Measurements from ENCODE around the gene JMJD6.
"Not testable (repeated sequence)": the region's sequence is repeated elsewhere in the genome, so short reads cannot be mapped to it uniquely, and the experiment has no call there.

JMJD6 gene

GRCh38 chr17:76715496-76715830 is 10.9 kb downstream of the JMJD6 start:
- no peak for DNase-seq

GRCh38 chr17:76714822-76715495 is 11.4 kb downstream of the JMJD6 start:
- DNase-seq: peak; percentile 85

GRCh38 chr17:76714336-76714735 is 12.1 kb downstream of the JMJD6 start:
- DNase-seq: no peak

- DNase-seq: no peak
Measured at GRCh38 chr17:76713765-76714164, 12.6 kb downstream of the JMJD6 start.

- DNase-seq: not testable (repeated sequence)
Measured at GRCh38 chr17:76712321-76712720, 14.1 kb downstream of the JMJD6 start.

- peak; percentile 65 for DNase-seq
Measured at GRCh38 chr17:76710863-76711611, 15.4 kb downstream of the JMJD6 start, which contains the start of gene MXRA7. MXRA7 (minus strand) TSS chr17:76710965; CDS start chr17:76710946, 19 bp downstream.

- DNase-seq: not testable (repeated sequence)
Measured at GRCh38 chr17:76709951-76710862, 16.2 kb downstream of the JMJD6 start.

GRCh38 chr17:76709077-76709950 is 17.1 kb downstream of the JMJD6 start:
- no peak for DNase-seq

GRCh38 chr17:76707985-76708807 is 18.2 kb downstream of the JMJD6 start:
- DNase-seq: no peak

- DNase-seq: no peak
Measured at GRCh38 chr17:76706817-76707216, 19.6 kb downstream of the JMJD6 start.

GRCh38 chr17:76704805-76705204 is 21.6 kb downstream of the JMJD6 start:
- no peak for DNase-seq

GRCh38 chr17:76702941-76703637 is 23.3 kb downstream of the JMJD6 start:
- no peak for DNase-seq

GRCh38 chr17:76702076-76702475 is 24.3 kb downstream of the JMJD6 start:
- DNase-seq: no peak

GRCh38 chr17:76701471-76701967 is 24.9 kb downstream of the JMJD6 start:
- DNase-seq: no peak

GRCh38 chr17:76700617-76701470 is 25.6 kb downstream of the JMJD6 start:
- DNase-seq: no peak

GRCh38 chr17:76700270-76700616 is 26.2 kb downstream of the JMJD6 start:
- DNase-seq: no peak

GRCh38 chr17:76698466-76698977 is 27.9 kb downstream of the JMJD6 start:
- DNase-seq: not testable (repeated sequence)

- DNase-seq: no peak
Measured at GRCh38 chr17:76697702-76698465, 28.5 kb downstream of the JMJD6 start.

All from stimulated activated CD4-positive, alpha-beta T cell treated with anti-CD3 and anti-CD28 coated beads, Interleukin-15, amount 100 ng/mL, for 24 hours (primary cell).